HG03558 (cell line): ENCODE measurements around the gene FCN1.
"Not testable (repeated sequence)": the region's sequence is repeated elsewhere in the genome, so short reads cannot be mapped to it uniquely, and the experiment has no call there.

Source experiments
- ATAC-seq: cut with Tn5 transposase; IDR thresholded peaks from one replicate; pipeline ENCODE4 v1.9.1; 2021; ENCODE audit warnings: moderate number of reproducible peaks; ENCODE audit not compliant: unreplicated experiment; ENCODE audit errors: extremely low read depth

The FCN1 gene

DNA sequence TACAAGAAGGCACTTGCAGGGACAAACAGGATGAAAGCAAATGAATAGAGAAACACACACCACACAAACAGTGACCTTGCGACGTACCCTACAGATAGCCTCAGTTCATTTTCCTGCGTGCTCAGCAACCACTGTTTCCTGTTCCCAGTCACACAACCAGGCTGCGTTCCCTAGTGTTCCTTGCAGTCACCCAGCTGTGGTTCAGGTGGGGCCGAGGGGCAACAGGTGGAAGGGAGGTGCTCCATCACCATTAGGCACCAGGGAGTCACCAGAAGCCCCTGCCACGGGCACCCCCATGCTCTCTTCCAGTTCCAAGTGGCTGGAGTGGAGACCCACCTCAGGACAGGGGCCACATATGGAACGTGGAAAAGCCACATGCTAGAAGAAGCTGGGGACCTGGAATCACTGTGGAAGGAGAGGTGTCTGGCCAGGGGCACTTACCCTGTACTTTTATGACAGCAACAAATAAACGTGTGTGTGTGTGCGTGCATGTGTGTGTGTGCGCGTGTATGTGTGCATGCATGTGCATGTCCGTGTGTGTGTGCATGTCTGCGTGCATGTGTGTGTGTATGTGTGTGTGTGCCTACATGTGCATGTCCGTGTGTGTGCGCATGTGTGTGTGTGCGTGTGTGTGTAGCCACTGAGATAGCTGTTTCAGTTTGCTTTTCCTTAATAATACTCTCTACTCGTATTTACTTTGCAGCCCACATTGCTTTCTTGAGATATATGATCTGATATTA lies 55.9 kb downstream of the FCN1 start:
- no peak for ATAC-seq

DNA sequence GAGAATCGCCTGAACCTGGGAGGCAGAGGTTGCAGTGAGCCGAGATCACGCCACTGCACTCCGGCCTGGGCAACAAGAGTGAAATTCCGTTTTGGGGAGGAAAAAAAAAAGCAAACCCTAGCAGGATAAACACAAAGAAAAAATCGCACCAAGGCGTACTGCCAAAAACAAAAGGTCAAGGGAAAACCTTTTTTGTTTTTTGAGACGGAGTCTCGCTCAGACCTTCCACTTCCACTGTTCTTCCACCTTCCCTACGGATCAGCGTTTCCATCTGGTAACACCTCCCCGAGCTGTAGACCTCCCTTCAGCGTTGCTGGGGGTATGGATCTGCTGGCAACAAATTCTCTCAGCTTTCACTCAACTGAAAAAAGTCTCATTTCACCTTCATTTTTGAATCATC lies 57.2 kb downstream of the FCN1 start:
- no peak for ATAC-seq

DNA sequence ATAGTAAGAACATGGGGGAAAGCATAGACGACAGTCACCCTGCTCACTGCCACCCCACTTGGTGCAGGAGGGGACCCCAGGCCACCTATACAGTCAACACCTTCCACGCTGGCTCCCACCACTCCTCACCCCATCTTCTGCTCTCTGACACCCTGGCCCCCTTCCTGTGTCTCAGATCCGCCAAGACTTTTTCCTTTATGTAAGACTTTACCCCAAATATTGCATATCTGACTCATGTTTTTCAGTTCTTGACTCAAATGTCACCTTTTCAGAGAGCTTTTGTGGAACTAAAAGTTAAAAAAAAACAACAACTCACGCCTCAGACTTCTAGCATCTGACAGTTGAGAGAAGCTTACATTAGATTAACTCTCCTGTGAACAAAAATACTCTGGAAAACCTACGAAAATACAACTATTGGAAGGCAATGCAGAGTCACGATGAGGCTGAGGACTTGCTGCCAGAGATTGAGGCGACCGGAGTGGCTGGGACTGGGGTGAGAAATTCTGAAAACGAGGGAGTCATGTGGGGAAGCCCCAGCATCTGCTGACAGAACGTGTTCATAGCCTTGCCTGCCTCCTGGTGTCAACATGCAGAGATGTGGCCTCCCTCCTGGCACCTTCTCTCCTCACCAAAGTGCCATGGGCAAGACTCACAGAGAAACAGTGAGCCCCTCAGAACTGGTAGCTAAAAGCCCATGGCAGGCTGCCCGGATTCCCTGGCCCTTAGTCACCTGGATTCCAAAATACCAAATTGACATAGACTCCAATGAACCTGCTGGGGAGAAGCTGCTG lies 59.5 kb downstream of the FCN1 start:
- ATAC-seq: no peak

DNA sequence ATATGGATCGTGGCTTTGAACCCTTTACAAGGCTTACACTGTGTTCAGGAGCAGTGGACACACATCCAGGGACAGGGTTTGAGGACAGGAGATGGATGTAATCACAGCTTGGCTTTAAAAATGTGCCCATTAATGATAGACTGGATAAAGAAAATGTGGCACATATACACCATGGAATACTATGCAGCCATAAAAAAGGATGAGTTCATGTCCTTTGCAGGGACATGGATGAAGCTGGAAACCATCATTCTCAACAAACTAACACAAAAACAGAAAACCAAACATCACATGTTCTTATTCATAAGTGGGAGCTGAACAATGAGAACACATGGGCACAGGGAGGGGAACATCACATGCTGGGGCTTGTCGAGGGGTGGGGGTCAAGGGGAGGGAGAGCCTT lies 60.3 kb downstream of the FCN1 start:
- not testable (repeated sequence) for ATAC-seq

DNA sequence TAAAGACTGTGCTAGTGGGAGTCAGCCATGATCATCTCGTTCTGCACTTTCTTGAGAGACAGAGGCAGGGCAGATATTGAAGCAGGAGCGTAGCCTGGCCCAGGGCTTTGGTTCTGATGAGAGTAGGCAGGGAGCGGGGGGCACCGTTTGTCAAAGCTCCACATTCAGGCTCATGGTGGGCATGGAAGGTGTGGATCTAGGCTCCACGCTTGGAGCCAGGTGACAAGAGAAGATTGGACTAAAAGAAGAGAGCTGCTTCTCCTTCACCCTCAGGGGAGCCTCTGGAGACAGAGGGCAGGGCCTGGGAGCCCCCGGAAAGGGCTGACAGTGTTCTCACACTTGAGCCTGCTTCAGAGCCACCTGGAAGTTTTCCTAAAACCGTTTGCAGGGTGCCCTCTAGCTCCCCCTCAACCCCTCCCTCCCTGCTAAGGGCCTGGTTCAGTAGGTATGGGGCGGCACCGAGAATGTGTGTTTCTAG lies 61.8 kb downstream of the FCN1 start:
- no peak for ATAC-seq
